Measurements from ENCODE around the gene LSMEM2.
"Not testable (repeated sequence)": the region's sequence is repeated elsewhere in the genome, so short reads cannot be mapped to it uniquely, and the experiment has no call there.

Gene LSMEM2

DNA sequence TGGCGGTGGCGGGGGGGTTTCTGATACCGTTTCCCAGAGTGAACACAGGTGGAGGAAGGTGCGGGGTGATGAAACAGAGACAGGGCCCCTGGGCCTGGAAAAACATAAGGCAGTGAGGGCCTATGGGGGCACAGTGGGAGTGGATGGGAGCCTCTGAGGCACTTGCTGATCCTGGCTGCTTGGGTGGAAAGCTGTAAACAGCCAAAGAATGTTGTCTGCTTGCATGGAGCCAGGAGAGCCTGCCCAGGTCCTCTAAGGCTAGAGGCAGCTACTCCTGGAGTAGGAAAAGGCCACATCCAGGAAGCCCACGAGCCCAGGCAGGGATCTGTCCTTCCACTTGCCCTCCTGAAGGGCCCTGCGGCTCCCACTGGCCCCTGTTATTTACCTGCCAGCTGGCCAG lies 12.9 kb upstream of the LSMEM2 start:
- no peak for DNase-seq

GRCh38 chr3:50266836-50267235 lies 12.1 kb upstream of the LSMEM2 start:
- no peak for DNase-seq

DNA sequence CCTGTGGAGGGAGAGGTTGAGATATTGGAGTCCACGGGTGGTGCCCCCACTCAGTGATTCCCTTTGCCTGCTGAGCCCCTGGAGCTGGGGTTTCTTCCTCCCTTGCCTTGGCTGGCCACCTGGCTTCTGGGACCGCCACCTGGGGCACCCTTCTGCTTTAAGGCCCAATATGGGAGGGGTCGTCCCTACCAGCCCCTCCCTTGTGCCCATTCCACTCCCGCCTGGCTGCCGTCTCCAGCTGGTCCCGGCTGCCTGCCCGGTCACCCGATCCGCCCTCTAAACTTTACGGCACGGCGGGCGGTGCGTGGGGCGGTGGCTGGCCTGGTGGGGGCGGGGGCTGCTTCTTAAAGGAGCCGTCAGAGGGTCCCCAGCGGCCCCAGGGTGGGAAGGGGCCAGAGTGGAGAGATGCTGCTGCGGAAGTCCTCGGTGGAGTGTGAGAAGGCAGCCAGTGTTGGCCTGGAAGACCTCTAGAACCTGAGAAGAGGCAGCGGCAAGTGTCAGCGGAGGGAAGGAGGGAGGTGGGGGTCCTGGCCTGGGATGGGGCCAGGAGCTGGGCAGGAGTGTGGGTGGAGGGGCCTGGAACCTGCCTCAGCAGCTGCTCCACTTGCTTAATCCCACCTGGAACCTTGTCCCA lies 11.5 kb upstream of the LSMEM2 start:
- DNase-seq, result no peak

DNA sequence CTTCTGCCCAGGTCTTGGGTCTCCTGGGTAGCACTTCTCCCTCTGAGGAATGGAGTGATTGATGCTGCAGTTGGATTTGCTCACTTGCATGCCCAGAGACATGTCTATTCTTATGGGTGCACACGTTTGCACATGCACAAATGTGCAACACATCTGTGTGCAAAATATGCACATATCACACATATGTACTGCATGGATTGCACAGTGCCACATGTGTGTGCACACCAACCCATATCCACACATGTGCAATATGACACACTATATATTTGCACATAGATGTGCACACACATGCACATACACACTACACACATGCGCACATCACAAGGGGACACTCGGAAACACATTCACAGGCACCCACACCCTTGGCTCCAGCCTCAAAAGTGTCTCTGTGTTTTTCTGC lies 10.6 kb upstream of the LSMEM2 start:
- DNase-seq, result no peak

DNA sequence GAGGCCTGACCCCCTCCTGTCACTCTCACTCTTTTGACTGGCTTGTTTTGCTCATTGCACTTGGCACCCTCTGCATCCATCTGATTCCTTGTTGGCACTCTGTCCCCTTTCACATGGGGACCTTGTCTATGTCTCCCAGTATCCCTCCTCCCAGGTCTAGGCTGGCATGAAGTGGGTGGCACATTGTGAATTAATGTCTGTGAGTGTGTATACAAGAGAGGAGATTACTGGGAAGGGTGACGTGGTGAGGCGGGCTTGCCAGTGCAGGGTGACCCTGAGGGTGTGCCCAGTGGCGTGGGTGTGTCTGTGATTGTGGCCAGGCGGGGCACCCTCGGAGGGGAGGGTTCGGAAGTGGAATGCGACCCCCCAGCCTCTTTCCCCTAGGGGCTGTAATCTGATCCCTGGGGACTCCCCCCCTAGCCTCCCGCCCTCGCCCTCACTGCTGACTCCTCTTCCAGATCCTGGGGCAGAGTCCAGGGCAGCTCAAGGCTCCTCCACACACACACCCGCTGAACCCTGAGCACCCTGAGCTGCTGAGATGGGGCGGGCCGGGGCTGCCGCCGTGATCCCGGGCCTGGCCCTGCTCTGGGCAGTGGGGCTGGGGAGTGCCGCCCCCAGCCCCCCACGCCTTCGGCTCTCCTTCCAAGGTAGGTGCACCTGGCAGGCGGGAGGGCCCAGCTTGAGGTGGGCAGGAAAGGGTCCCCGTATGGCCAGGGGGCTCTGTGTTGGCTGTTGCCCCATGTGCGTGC lies 10.0 kb upstream of the LSMEM2 start, which contains the start of gene SEMA3B:
Gene SEMA3B, plus strand, starts transcription at position 445 of the 749 bp plus-strand sequence. Its CDS starts 94 bp downstream, at position 539.
- DNase-seq, result no peak

DNA sequence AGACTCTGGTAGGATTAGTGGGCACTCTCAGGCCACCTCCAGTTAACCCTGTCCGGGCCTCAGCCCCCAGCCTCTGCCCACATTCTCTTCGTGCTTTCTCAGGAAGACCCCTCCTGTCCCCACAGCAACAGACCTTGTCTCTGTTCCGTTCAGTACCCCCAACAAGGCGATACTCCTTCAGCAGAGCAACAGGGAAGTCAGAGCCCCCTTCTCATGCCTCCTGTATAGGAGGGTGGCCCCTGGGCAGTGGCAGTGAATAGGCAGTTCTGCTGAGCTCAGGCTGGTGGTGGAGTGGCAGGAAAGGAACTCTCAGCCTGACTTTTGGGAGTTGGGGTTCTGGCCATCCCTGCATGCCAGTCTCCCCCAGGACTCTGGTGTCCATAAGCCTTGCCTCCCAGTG lies 9.4 kb upstream of the LSMEM2 start:
- DNase-seq, result no peak

GRCh38 chr3:50269977-50270413 lies 8.9 kb upstream of the LSMEM2 start:
- DNase-seq, result no peak

DNA sequence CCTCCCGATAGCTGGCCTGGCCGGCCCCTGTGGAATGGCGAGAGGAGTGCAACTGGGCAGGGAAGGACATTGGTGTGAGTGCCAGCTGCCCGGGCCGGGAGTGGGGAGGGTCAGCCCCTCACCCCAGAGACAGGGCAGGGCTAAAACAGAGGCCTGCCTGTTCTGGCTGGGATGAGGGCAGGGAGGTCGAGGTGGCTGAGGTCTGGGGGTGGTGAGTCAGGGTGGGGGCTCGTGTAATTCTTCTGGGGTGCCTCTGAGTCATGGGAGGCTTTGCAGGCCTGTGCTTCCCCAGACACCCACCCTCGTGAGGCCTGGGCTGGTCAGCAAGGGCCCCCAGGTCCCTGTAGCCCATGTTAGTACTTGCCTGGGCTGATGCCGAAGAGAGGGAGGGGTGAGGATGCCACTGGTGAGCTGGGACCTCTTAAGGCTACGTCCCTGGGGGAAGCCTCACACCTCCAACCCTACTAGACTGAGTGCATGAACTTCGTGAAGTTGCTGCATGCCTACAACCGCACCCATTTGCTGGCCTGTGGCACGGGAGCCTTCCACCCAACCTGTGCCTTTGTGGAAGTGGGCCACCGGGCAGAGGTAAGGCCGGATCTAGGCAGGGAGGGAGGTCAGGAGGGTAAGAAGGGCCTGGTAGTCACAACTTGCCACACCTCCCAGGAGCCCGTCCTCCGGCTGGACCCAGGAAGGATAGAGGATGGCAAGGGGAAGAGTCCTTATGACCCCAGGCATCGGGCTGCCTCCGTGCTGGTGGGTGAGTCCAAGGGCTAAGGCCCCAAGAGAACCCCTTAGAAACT lies 8.3 kb upstream of the LSMEM2 start:
- DNase-seq, result no peak

- no peak for DNase-seq
Measured at GRCh38 chr3:50271314-50271936, 7.5 kb upstream of the LSMEM2 start.

- not testable (repeated sequence) for DNase-seq
Measured at GRCh38 chr3:50272538-50272910, 6.4 kb upstream of the LSMEM2 start.

DNA sequence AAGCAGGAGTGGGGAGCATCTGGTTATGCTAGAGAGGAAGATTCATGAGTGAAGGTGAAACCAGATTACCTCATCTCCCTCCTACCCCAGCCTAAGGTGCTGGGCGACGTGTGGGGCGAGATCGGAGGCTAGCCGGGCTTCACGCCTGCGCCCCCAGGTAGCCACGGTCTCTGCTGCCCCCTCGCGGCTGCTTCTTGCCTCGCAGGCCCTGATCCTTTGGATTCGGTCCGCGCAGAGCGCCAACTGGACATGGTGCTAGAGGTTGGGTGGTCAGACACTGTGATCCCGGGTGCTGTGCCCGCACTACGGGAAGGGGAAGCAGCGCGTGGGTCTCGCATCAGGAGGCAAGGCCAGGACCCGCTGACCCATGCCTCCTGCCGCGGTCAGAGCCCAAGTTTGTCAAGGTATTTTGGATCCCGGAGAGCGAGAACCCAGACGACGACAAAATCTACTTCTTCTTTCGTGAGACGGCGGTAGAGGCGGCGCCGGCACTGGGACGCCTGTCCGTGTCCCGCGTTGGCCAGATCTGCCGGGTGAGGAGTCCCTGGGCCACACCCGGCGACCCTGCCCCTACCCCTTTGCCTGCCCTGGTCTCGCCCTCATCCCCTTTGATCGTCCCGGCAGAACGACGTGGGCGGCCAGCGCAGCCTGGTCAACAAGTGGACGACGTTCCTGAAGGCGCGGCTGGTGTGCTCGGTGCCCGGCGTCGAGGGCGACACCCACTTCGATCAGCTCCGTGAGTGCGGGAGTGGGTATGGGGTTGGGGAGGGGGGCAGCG lies 5.8 kb upstream of the LSMEM2 start:
- peak; percentile 95 for DNase-seq

DNA sequence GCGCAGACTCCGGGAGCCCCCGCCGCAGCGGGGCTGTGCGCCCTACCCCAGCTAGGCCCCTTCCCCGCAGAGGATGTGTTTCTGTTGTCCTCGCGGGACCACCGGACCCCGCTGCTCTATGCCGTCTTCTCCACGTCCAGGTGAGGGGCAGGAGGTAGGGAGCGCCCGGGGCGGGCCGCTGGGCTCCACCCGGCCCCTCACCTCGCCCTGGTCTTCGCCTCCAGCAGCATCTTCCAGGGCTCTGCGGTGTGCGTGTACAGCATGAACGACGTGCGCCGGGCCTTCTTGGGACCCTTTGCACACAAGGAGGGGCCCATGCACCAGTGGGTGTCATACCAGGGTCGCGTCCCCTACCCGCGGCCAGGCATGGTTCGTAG lies 5.2 kb upstream of the LSMEM2 start:
- no peak for DNase-seq

- peak; percentile 81 for DNase-seq
Measured at GRCh38 chr3:50274371-50275104, 4.3 kb upstream of the LSMEM2 start.

DNA sequence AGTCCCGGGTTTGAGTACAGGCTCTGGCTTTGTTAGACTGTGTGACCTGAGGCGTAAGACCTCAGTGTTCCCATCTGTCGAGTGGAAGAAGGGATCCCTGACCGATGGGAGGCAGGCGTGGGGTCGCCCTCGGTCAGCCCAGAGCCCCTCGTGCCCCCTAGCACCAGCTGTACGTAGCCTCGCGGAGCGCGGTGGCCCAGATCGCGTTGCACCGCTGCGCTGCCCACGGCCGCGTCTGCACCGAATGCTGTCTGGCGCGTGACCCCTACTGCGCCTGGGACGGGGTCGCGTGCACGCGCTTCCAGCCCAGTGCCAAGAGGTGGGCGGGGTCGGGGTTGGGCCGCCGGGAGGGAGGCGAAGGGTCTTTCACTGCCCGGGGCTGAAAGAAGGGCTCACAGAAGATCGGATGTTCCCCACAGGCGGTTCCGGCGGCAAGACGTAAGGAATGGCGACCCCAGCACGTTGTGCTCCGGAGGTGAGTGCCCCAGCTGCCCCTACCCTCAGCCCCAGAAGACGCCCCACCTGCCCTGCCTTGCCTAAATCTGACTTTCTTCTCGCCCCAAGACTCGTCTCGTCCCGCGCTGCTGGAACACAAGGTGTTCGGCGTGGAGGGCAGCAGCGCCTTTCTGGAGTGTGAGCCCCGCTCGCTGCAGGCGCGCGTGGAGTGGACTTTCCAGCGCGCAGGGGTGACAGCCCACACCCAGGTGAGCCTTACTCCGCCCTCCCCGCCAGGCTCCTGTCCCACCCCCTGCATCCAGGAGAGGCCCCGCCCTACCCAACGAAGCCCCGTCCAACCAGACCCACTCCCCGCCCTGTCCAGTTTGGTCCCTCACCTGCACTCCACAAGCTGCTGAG lies 3.5 kb upstream of the LSMEM2 start:
- no peak for DNase-seq

DNA sequence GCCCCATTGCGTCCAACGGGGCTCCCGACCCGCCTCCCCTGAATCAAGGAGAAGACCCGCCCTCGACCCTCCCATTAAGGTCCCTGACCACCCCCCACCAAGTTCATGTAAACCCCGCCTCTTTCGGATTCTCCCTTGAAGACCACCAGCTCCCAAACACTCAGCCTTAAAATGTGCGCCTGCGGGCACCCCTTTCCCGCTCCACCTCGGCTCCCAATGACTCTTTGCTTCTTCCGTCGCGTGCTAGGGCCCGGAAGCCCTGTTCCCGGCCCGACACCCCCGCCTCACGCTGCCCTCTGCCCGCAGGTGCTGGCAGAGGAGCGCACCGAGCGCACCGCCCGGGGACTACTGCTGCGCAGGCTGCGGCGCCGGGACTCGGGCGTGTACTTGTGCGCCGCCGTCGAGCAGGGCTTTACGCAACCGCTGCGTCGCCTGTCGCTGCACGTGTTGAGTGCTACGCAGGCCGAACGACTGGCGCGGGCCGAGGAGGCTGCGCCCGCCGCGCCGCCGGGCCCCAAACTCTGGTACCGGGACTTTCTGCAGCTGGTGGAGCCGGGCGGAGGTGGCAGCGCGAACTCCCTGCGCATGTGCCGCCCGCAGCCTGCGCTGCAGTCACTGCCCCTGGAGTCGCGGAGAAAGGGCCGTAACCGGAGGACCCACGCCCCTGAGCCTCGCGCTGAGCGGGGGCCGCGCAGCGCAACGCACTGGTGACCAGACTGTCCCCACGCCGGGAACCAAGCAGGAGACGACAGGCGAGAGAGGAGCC lies 2.7 kb upstream of the LSMEM2 start:
- peak; percentile 51 for DNase-seq

DNA sequence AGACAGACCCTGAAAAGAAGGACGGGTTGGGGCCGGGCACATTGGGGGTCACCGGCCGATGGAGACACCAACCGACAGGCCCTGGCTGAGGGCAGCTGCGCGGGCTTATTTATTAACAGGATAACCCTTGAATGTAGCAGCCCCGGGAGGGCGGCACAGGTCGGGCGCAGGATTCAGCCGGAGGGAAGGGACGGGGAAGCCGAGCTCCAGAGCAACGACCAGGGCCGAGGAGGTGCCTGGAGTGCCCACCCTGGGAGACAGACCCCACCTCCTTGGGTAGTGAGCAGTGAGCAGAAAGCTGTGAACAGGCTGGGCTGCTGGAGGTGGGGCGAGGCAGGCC lies 2.2 kb upstream of the LSMEM2 start:
- no peak for DNase-seq

- DNase-seq, result no peak
Measured at GRCh38 chr3:50278123-50278879, 586 bp upstream of the LSMEM2 start.

DNA sequence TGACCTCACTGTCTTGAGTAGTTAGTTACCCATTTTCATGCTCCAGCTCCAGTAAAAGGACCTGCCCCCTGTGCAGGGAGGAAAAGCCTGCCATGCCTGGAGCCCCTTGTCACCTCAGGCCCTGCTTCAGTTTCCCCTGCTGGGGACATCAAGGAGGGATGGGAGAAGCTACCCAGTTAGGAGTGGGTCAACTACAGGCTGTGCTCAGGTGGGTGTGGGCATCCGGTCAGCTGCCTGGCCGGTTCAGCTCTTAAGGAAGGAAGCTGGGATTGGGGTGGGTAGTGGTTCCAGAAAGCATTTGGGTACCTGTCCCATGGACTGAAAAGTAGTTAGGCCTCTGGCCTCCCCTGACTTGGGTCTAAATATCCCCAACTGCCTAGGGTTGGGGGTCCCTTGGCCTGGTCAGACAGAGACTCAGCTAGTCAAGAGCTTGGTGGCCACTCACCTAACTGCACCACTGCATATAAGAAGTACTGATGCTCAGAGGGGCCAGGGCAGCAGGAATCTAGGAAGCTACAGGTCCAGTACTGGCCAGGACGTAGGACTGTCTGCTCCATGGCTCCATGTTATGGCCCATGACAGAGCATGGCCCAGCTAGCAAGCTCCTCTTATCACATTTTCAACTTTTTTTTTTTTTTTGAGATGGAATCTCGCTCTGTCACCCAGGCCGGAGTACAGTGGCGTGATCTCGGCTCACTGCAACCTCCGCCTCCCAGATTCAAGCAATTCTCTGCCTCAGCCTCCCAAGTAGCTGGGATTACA lies 549 bp downstream of the LSMEM2 start:
- no peak for DNase-seq

- DNase-seq, result not testable (repeated sequence)
Measured at GRCh38 chr3:50284121-50284520, 5.2 kb downstream of the LSMEM2 start.
